LNCAP (cell line): Measurements from ENCODE around the gene NPTX2.

ENCODE experiments used
- CTCF ChIP-seq: fragments of 450-650 bp; IDR thresholded peaks from 2 replicates; pipeline ENCODE4 v1.5.1; 2017; ENCODE audit warnings: mild to moderate bottlenecking

The NPTX2 gene

GRCh38 chr7:98602755-98603398, 14.2 kb upstream of the NPTX2 start:
- TF ChIP-seq CTCF, result no peak

- TF ChIP-seq CTCF, result no peak
Observed at GRCh38 chr7:98603399-98603788, 13.7 kb upstream of the NPTX2 start.

- no peak for TF ChIP-seq CTCF
Observed at GRCh38 chr7:98613601-98614425, 3.3 kb upstream of the NPTX2 start.

- TF ChIP-seq CTCF, result no peak
Observed at GRCh38 chr7:98616381-98617050, 569 bp upstream of the NPTX2 start.

GRCh38 chr7:98617960-98618418, 904 bp downstream of the NPTX2 start:
- TF ChIP-seq CTCF, result no peak

GRCh38 chr7:98618786-98619185, 1.7 kb downstream of the NPTX2 start:
- no peak for TF ChIP-seq CTCF

- no peak for TF ChIP-seq CTCF
Observed at GRCh38 chr7:98619450-98620321, 2.6 kb downstream of the NPTX2 start.
